ENCODE data around the gene EIF5. TPM values are rescaled to one million over a fixed set of nuclear protein-coding genes. Genes with fewer than 3 reads are reported as not detected.
A peak's percentile ranks its signal among the peaks of the same experiment; 100 is the strongest.

EIF5 gene
- polyA plus RNA-seq, 1 experiment = 282 TPM

GRCh38 chr14:103393676-103394626, 59.9 kb downstream of the EIF5 start:
- H3K27me3 ChIP-seq (ENCODE audit: control insufficient read depth, insufficient read depth, low read length) = no peaks in the 10 kb centered on the region
- CTCF ChIA-PET = interaction anchor here (0.7 to 5.3 kb wide), 17 partner anchors 9 to 342 kb away, joined by 3 to 52 read pairs (median 3); partner anchors contain the start of genes EIF5 and MARK3
- DNase-seq (ENCODE audit: low read depth) = no peak
- POLR2A ChIA-PET = no interaction called here
- H3K4me3 ChIP-seq (ENCODE audit: low read depth, low read length) = no peak overlapping the region
- TF ChIP-seq CTCF (IDR thresholded peaks at IDR 0.05; ENCODE audit: insufficient read depth, low read depth, low read length) = peak; percentile 83
- H3K36me3 ChIP-seq (ENCODE audit: control insufficient read depth, insufficient read depth, low read length) = no peaks in the 10 kb centered on the region; the same call in 1 of the 2 replicates

Small RNA genes within 50 kb of the gene (small RNA-seq; reads per million reads assigned to genes)
- gene SNORA28 (ENCODE audit: insufficient read length, low read depth, low replicate concordance) = 77.1 reads per million, percentile 90 among the genes with 10 or more reads in this experiment

Other genes starting within 250 kb of the EIF5 start
- not detected in 2 replicates for gene EXOC3L4, start 239.5 kb upstream of the EIF5 start, polyA plus RNA-seq (2011; rRNA removed)
- gene TNFAIP2, start 210.8 kb upstream of the EIF5 start, polyA plus RNA-seq (2011; rRNA removed) = 16.7 and 28.2 TPM in 2 replicates
- gene MARK3, start 51.2 kb downstream of the EIF5 start, polyA plus RNA-seq (2011; rRNA removed) = 73.9 and 87.0 TPM in 2 replicates
- gene CKB, start 188.6 kb downstream of the EIF5 start, polyA plus RNA-seq (2011; rRNA removed) = 25.7 and 74.7 TPM in 2 replicates
- gene TRMT61A, start 195.0 kb downstream of the EIF5 start, polyA plus RNA-seq (2011; rRNA removed) = 6.2 and 11.7 TPM in 2 replicates
- gene BAG5, start 228.4 kb downstream of the EIF5 start, polyA plus RNA-seq (2011; rRNA removed) = 4.9 and 7.9 TPM in 2 replicates
- 16.9 and 25.8 TPM in 2 replicates for gene COA8, start 228.7 kb downstream of the EIF5 start, polyA plus RNA-seq (2011; rRNA removed)